GM21825 (cell line): ENCODE data around the gene ZNF580.

Source experiments
- ATAC-seq: cut with Tn5 transposase; IDR thresholded peaks from one replicate; pipeline ENCODE4 v1.9.1; 2021; ENCODE audit warnings: mild to moderate bottlenecking, moderate library complexity; ENCODE audit not compliant: unreplicated experiment

ZNF580 gene

GRCh38 chr19:55640577-55641425 lies at the start of gene ZNF580:
Gene ZNF580, plus strand, starts transcription at chr19:55641002. Its CDS starts 1,507 bp downstream, at chr19:55642509.
- ATAC-seq, result peak; percentile 39

- no peak for ATAC-seq
Observed at GRCh38 chr19:55591555-55591954, 49.2 kb upstream of the ZNF580 start.

GRCh38 chr19:55592391-55593090 lies 48.3 kb upstream of the ZNF580 start:
- no peak for ATAC-seq

GRCh38 chr19:55593096-55593772 lies 47.6 kb upstream of the ZNF580 start:
- ATAC-seq, result no peak

GRCh38 chr19:55594996-55595545 lies 45.7 kb upstream of the ZNF580 start:
- no peak for ATAC-seq

GRCh38 chr19:55596304-55596703 lies 44.5 kb upstream of the ZNF580 start:
- no peak for ATAC-seq

- ATAC-seq, result no peak
Observed at GRCh38 chr19:55597501-55597921, 43.3 kb upstream of the ZNF580 start.

- ATAC-seq, result no peak
Observed at GRCh38 chr19:55598034-55598433, 42.8 kb upstream of the ZNF580 start.

GRCh38 chr19:55598719-55599467 lies 41.9 kb upstream of the ZNF580 start:
- peak; percentile 45 for ATAC-seq

- ATAC-seq, result peak; percentile 42
Observed at GRCh38 chr19:55599468-55599841, 41.3 kb upstream of the ZNF580 start, which contains the start of gene FIZ1. Gene FIZ1, minus strand, starts transcription at chr19:55599517. Its CDS starts 1,652 bp downstream, at chr19:55597865.

- ATAC-seq, result peak; percentile 29
Observed at GRCh38 chr19:55599842-55600661, 40.8 kb upstream of the ZNF580 start, which contains the start of gene ZNF524. Gene ZNF524, plus strand, starts transcription at chr19:55600288. Its CDS starts 1,825 bp downstream, at chr19:55602113.

- no peak for ATAC-seq
Observed at GRCh38 chr19:55600662-55601028, 40.2 kb upstream of the ZNF580 start.

- ATAC-seq, result no peak
Observed at GRCh38 chr19:55601084-55601483, 39.7 kb upstream of the ZNF580 start.

- ATAC-seq, result no peak
Observed at GRCh38 chr19:55602104-55603001, 38.4 kb upstream of the ZNF580 start.

GRCh38 chr19:55603115-55603514 lies 37.7 kb upstream of the ZNF580 start:
- no peak for ATAC-seq

GRCh38 chr19:55603581-55604292 lies 37.1 kb upstream of the ZNF580 start:
- no peak for ATAC-seq

- peak; percentile 51 for ATAC-seq
Observed at GRCh38 chr19:55605207-55605636, 35.6 kb upstream of the ZNF580 start.
